GM12891 (cell line): ENCODE results near the gene STAM.

ENCODE experiments used
- PAX5 ChIP-seq: IDR thresholded peaks from 2 replicates; pipeline ENCODE4 v1.6.1; 2011; ENCODE audit warnings: low read length, moderate library complexity, mild to moderate bottlenecking; ENCODE audit not compliant: insufficient read depth, severe bottlenecking
- POLR2A ChIP-seq: IDR thresholded peaks from 2 replicates; pipeline ENCODE4 v1.6.1; 2011; ENCODE audit warnings: low read depth, low read length, control low read depth
- POLR2AphosphoS5 ChIP-seq: IDR thresholded peaks from 2 replicates; pipeline ENCODE4 v1.6.1; 2011; ENCODE audit warnings: low read depth, low read length, control low read depth
- POU2F2 ChIP-seq: IDR thresholded peaks from 2 replicates; pipeline ENCODE4 v1.6.1; 2011; ENCODE audit warnings: low read depth, mild to moderate bottlenecking, control low read depth, low read length, moderate library complexity
- SPI1 ChIP-seq: IDR thresholded peaks from 2 replicates; pipeline ENCODE4 v1.6.1; 2011; ENCODE audit warnings: low read depth, low read length, control low read depth
- TAF1 ChIP-seq: IDR thresholded peaks from 2 replicates; pipeline ENCODE4 v1.6.1; 2011; ENCODE audit warnings: low read depth, low read length, control low read depth

- TF ChIP-seq POLR2A = no peak
- TF ChIP-seq POLR2AphosphoS5 = no peak
- no peak for TF ChIP-seq PAX5
- no peak for TF ChIP-seq TAF1
- no peak for TF ChIP-seq SPI1
- TF ChIP-seq POU2F2 = no peak
Observed at GRCh38 chr10:17663450-17663849, 19.5 kb downstream of the STAM start.
